Tongue (tissue), 2 donors: ENCODE results near the gene UNC45A. TPM values are rescaled to one million over a fixed set of nuclear protein-coding genes. Genes with fewer than 3 reads are reported as not detected.
"Not testable (repeated sequence)": the region's sequence is repeated elsewhere in the genome, so short reads cannot be mapped to it uniquely, and the experiment has no call there.

Source experiments
- DNase-seq: peaks from one replicate; pipeline ENCODE4 v3.0.0-alpha.2; 2015
- total RNA-seq: library from RNA; depleted of rRNA; stranded (reverse); fragments of >200 nt; gene quantifications from one replicate; pipeline ENCODE4 v1.2.3, GENCODE V29; 2014

Gene UNC45A
- total RNA-seq, 1 donor from 2014 or later: 51.6 TPM

GRCh38 chr15:90903733-90904536 lies 31.1 kb upstream of the UNC45A start:
- DNase-seq: peak; percentile 36

GRCh38 chr15:90904746-90905145 lies 30.3 kb upstream of the UNC45A start:
- no peak for DNase-seq

- no peak for DNase-seq
Measured at GRCh38 chr15:90905306-90906180, 29.5 kb upstream of the UNC45A start.

GRCh38 chr15:90906181-90906849 lies 28.8 kb upstream of the UNC45A start:
- no peak for DNase-seq

- DNase-seq: no peak
Measured at GRCh38 chr15:90907051-90907660, 27.9 kb upstream of the UNC45A start.

- no peak for DNase-seq
Measured at GRCh38 chr15:90907838-90908507, 27.1 kb upstream of the UNC45A start.

GRCh38 chr15:90909449-90909848 lies 25.6 kb upstream of the UNC45A start:
- not testable (repeated sequence) for DNase-seq

- no peak for DNase-seq
Measured at GRCh38 chr15:90909976-90910375, 25.1 kb upstream of the UNC45A start.

GRCh38 chr15:90910441-90911301 lies 24.4 kb upstream of the UNC45A start:
- no peak for DNase-seq

- DNase-seq: no peak
Measured at GRCh38 chr15:90911302-90911623, 23.8 kb upstream of the UNC45A start.

- no peak for DNase-seq
Measured at GRCh38 chr15:90911906-90912769, 22.9 kb upstream of the UNC45A start.

- DNase-seq: no peak
Measured at GRCh38 chr15:90912770-90913075, 22.4 kb upstream of the UNC45A start.

- DNase-seq: no peak
Measured at GRCh38 chr15:90913398-90913944, 21.6 kb upstream of the UNC45A start.

- no peak for DNase-seq
Measured at GRCh38 chr15:90914305-90915080, 20.6 kb upstream of the UNC45A start.

GRCh38 chr15:90915216-90915807 lies 19.8 kb upstream of the UNC45A start:
- DNase-seq: peak; percentile 28

- DNase-seq: no peak
Measured at GRCh38 chr15:90915808-90916440, 19.2 kb upstream of the UNC45A start.

GRCh38 chr15:90916461-90916860 lies 18.6 kb upstream of the UNC45A start:
- DNase-seq: no peak

GRCh38 chr15:90917569-90917968 lies 17.5 kb upstream of the UNC45A start:
- no peak for DNase-seq
